Bronchial epithelial cell (primary cell): ENCODE data around the gene ZFP36. TPM values are rescaled to one million over a fixed set of nuclear protein-coding genes. Genes with fewer than 3 reads are reported as not detected.
A peak's percentile ranks its signal among the peaks of the same experiment; 100 is the strongest.

Source experiments
- DNase-seq: peaks from one replicate; pipeline ENCODE4 v3.0.0-alpha.2; 2010; ENCODE audit warnings: low read depth
- FAIRE-seq: peaks from 2 replicates; lab custom pipeline; 2011; peaks lifted over from hg19 to GRCh38; lab: Jason Lieb, UNC
- H3K27me3 ChIP-seq: 2 replicates; pipeline ENCODE4 v1.5.1; 2011; ENCODE audit warnings: low read length; ENCODE audit not compliant: control insufficient read depth, insufficient read depth
- H3K36me3 ChIP-seq: 2 replicates; pipeline ENCODE4 v1.5.1; 2011; ENCODE audit warnings: low read length; ENCODE audit not compliant: control insufficient read depth, insufficient read depth
- H3K4me3 ChIP-seq: 2 replicates; pipeline ENCODE4 v1.5.1; 2011; ENCODE audit warnings: mild to moderate bottlenecking, low read depth, low read length, control low read depth
- total RNA-seq: library from RNA; depleted of rRNA; stranded (reverse); fragments of >200 nt; gene quantifications from 2 replicates; pipeline ENCODE4 v1.2.1, GENCODE V29; 2014
- TF ChIP-seq, protein P1 (sequence below): IDR thresholded peaks from 2 replicates; pipeline ENCODE4 v1.5.1; 2011; ENCODE audit warnings: mild to moderate bottlenecking, moderate library complexity, low read length, control low read depth, inconsistent platforms; ENCODE audit not compliant: insufficient read depth, severe bottlenecking

Gene ZFP36
- total RNA-seq, 1 donor from 2014 or later: 3.4 TPM

GRCh38 chr19:39410017-39410830 lies 3.6 kb downstream of the ZFP36 start:
- Histone ChIP-seq H3K4me3 (peak overlapping the region; percentile 98), H3K27me3 (no peaks in the 10 kb centered on the region), H3K36me3 (peaks cover 16% of the 10 kb centered on the region)
- TF ChIP-seq, protein P1, sequence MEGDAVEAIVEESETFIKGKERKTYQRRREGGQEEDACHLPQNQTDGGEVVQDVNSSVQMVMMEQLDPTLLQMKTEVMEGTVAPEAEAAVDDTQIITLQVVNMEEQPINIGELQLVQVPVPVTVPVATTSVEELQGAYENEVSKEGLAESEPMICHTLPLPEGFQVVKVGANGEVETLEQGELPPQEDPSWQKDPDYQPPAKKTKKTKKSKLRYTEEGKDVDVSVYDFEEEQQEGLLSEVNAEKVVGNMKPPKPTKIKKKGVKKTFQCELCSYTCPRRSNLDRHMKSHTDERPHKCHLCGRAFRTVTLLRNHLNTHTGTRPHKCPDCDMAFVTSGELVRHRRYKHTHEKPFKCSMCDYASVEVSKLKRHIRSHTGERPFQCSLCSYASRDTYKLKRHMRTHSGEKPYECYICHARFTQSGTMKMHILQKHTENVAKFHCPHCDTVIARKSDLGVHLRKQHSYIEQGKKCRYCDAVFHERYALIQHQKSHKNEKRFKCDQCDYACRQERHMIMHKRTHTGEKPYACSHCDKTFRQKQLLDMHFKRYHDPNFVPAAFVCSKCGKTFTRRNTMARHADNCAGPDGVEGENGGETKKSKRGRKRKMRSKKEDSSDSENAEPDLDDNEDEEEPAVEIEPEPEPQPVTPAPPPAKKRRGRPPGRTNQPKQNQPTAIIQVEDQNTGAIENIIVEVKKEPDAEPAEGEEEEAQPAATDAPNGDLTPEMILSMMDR: no peak
- no peak for FAIRE-seq
- peak; percentile 45 for DNase-seq

DNA sequence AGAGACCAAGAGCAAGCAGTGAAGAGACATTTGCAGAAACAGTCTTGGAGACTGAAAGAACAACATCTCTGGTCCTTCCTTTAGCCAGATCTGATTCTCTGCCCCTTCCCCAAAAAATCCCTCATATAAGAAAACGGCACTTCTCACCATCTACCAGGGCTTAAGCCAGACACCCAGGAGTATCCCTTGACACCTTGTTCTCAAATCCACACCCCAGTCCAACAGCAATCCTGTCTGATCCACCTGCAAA lies 4.1 kb downstream of the ZFP36 start:
- peaks cover 16% of the 10 kb centered on the region for H3K36me3 ChIP-seq
- no peaks in the 10 kb centered on the region for H3K27me3 ChIP-seq
- TF ChIP-seq, protein P1: no peak
- no peak for FAIRE-seq
- H3K4me3 ChIP-seq: no peak overlapping the region
- no peak for DNase-seq

- TF ChIP-seq, protein P1: no peak
- peaks cover 17% of the 10 kb centered on the region for H3K36me3 ChIP-seq
- H3K4me3 ChIP-seq: peak overlapping the region; percentile 91
- DNase-seq (peak; percentile 71), FAIRE-seq (no peak)
- H3K27me3 ChIP-seq: no peaks in the 10 kb centered on the region
Measured at GRCh38 chr19:39411081-39411831, 4.6 kb downstream of the ZFP36 start.

DNA sequence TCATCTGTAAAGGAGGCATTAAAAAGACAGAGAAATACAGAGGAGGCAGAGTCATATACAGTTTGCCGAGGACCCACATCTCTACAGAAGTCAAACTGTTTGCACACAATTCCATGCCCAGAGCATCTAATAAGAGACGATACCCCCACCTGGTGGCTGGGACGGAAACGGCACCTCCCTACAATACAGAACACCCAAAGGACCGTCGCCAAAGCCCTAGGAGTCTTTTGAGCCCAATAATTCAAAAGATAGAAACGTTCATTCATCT lies 5.1 kb downstream of the ZFP36 start:
- H3K27me3 ChIP-seq: no peaks in the 10 kb centered on the region
- H3K4me3 ChIP-seq: peak overlapping the region; percentile 91
- DNase-seq (peak; percentile 88), FAIRE-seq (no peak)
- TF ChIP-seq, protein P1: peak; percentile 73
- peaks cover 18% of the 10 kb centered on the region for H3K36me3 ChIP-seq

- TF ChIP-seq, protein P1: peak; percentile 91
- H3K27me3 ChIP-seq: no peaks in the 10 kb centered on the region
- DNase-seq (peak; percentile 98), FAIRE-seq (no peak)
- peak within 1 kb of the TSS; percentile 91 for H3K4me3 ChIP-seq
- H3K36me3 ChIP-seq: peaks cover 13% of the 10 kb centered on the region
Measured at GRCh38 chr19:39412100-39412866, 5.6 kb downstream of the ZFP36 start, which contains the start of gene PLEKHG2. TSS of gene PLEKHG2 (plus strand) at chr19:39412669. CDS start at chr19:39414087, 1,418 bp downstream.
